GM21737 (cell line): ENCODE measurements around the gene TCAF2.
"Not testable (repeated sequence)": the region's sequence is repeated elsewhere in the genome, so short reads cannot be mapped to it uniquely, and the experiment has no call there.

ENCODE experiments used
- ATAC-seq: cut with Tn5 transposase; IDR thresholded peaks from one replicate; pipeline ENCODE4 v1.9.1; 2021; ENCODE audit warnings: mild to moderate bottlenecking, moderate library complexity; ENCODE audit not compliant: unreplicated experiment

Gene TCAF2

GRCh38 chr7:143620646-143621045 is at the start of gene TCAF2:
TSS of gene TCAF2 (plus strand) at chr7:143620974.
- peak; percentile 91 for ATAC-seq

- not testable (repeated sequence) for ATAC-seq
Observed at GRCh38 chr7:143571501-143571900, 49.3 kb upstream of the TCAF2 start, which contains the start of gene CTAGE15. TSS of gene CTAGE15 (plus strand) at chr7:143571801. CDS start at chr7:143571818, 17 bp downstream.

- ATAC-seq, result not testable (repeated sequence)
Observed at GRCh38 chr7:143588183-143588582, 32.6 kb upstream of the TCAF2 start.

GRCh38 chr7:143589897-143590296 is 30.9 kb upstream of the TCAF2 start:
- ATAC-seq, result not testable (repeated sequence)

- not testable (repeated sequence) for ATAC-seq
Observed at GRCh38 chr7:143598086-143598485, 22.7 kb upstream of the TCAF2 start.

GRCh38 chr7:143603549-143603948 is 17.2 kb upstream of the TCAF2 start:
- not testable (repeated sequence) for ATAC-seq

GRCh38 chr7:143606088-143606487 is 14.7 kb upstream of the TCAF2 start:
- not testable (repeated sequence) for ATAC-seq

- not testable (repeated sequence) for ATAC-seq
Observed at GRCh38 chr7:143615545-143615944, 5.2 kb upstream of the TCAF2 start.

GRCh38 chr7:143617204-143617603 is 3.6 kb upstream of the TCAF2 start:
- not testable (repeated sequence) for ATAC-seq

GRCh38 chr7:143620058-143620457 is 716 bp upstream of the TCAF2 start:
- ATAC-seq, result peak; percentile 19

- peak; percentile 40 for ATAC-seq
Observed at GRCh38 chr7:143621175-143621574, 401 bp downstream of the TCAF2 start.

- peak; percentile 33 for ATAC-seq
Observed at GRCh38 chr7:143622130-143622529, 1.4 kb downstream of the TCAF2 start.

- ATAC-seq, result not testable (repeated sequence)
Observed at GRCh38 chr7:143630653-143631052, 9.9 kb downstream of the TCAF2 start.

GRCh38 chr7:143632506-143632905 is 11.7 kb downstream of the TCAF2 start:
- ATAC-seq, result not testable (repeated sequence)

- ATAC-seq, result not testable (repeated sequence)
Observed at GRCh38 chr7:143633013-143633618, 12.3 kb downstream of the TCAF2 start.

GRCh38 chr7:143635364-143636240 is 14.8 kb downstream of the TCAF2 start:
- not testable (repeated sequence) for ATAC-seq

GRCh38 chr7:143639372-143639771 is 18.6 kb downstream of the TCAF2 start:
- not testable (repeated sequence) for ATAC-seq

- not testable (repeated sequence) for ATAC-seq
Observed at GRCh38 chr7:143640528-143641189, 19.9 kb downstream of the TCAF2 start.

GRCh38 chr7:143646598-143646997 is 25.8 kb downstream of the TCAF2 start:
- not testable (repeated sequence) for ATAC-seq

GRCh38 chr7:143649902-143650301 is 29.1 kb downstream of the TCAF2 start:
- ATAC-seq, result not testable (repeated sequence)

- not testable (repeated sequence) for ATAC-seq
Observed at GRCh38 chr7:143650447-143650846, 29.7 kb downstream of the TCAF2 start.
